GM19438 (cell line): ENCODE results near the gene TMCC2.

ENCODE experiments used
- ATAC-seq: cut with Tn5 transposase; IDR thresholded peaks from one replicate; pipeline ENCODE4 v1.9.1; 2021; ENCODE audit warnings: low read depth; ENCODE audit not compliant: unreplicated experiment

The TMCC2 gene

DNA sequence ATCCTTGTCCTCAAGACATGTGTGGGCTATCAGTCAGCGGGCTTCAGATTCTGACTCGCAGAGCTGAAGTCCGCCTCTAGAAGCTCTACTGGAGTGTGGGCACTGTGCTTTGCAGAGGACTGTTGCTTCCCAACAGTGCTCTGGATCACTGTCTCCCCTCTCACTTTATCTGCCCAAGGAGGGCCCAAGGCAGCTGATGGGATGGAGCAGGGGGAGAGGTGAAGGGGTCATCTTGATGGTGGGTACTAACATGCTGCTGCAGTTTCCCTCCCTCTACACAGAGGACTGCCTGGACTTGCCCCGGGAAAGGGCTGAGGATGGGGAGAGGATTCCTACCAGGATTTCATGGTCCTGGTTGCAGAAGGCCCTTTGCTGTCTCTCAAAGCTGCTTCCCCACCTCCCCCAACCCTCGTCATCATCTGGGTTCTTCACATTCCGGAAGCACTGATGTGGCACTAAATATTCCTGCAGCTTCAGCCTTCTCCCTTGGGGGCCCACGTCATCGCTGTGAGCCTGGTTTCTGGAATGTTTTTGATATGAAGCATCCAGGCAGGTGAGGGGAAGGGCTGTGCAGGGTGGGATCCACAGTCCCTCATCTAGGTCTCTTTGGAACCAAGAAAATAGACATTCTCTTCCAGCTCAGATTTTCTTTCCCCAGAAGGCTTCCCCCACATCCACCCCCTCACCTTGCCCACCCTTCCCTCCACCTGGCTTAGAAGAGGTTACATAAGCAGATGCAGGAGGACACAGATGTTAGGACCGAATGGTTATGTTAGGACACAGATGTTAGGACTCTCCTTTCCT lies 70.6 kb downstream of the TMCC2 start:
- ATAC-seq, result no peak

DNA sequence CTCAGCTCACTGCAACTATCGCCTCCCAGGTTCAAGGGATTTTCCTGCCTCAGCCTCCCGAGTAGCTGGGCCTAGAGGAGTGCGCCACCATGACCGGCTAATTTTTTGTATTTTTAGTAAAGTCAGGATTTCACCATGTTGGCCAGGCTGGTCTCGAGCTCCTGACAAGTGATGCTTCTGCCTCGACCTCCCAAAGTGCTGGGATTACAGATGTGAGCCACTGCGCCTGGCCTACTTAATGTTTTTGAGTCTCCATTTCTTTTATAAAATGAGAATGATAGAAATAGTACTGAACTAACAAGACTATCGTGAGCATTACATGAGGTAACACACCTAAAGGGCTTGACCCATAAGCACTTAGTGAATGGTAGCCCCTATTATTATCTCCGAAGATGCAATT lies 72.4 kb downstream of the TMCC2 start:
- no peak for ATAC-seq

DNA sequence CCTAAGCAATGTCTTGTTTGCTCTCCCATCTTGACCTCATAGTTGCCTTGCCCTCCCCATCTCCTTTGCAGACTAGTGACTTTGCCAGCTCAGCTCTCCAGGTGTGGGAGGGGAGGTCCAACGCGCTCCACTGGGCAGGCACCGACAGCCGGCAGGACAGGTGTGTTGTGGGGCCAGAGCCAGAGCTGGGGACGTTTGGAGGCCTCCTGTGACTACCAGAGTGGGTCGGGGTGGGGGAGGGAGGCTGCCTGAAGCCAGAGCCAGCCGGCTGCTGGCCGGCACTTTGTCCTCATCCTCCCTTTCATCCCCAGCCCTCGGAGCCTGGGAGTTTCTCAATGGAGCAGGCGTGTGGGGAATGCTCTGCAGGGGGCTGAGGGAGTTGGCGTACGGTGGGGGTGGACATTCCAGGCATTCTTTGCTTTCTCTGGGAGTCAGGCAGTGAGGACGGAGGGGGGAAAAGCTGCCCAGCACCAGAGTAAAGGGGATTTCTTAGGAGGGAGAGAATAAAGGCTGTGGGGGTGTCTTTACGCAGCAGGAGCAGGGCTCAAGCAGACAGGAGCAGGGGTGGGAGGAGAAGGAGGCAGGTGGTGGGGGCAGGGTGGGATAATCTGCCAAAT lies 73.6 kb downstream of the TMCC2 start:
- ATAC-seq, result no peak

DNA sequence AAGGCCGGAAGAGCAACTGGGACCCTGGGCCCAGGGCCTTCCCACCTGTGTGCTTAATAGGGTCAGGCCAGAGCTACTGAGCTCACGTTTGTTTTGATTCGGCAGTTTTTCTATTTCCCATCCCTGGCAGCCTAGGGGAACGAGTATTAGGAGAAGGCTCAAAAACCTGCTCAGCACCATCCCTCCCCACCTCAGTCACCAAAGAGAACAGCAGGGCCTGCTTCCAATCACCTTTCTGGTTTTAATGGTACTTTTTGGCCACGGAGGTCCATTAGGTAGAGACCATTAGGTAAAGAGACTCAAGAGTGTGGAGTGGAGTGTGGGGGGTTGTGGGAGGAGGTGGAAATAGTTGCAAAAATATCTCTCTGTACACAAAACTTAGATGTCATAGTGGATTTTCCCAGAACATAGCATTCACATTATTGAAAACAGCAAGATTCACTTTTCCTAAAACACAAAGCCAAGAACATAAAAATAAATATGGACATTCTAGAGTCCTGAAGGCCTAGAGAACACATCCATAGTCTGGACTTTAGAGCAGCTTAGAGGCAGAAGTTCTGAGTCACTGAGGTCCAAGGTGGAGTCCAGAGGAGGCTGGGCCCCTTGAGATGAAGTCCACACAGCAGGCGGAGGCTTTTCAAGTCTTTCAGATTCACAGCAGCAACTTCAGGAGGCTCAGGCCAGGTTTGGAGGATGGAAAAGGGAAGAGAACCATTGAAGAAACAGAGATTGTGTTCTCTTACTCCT lies 74.3 kb downstream of the TMCC2 start:
- ATAC-seq, result no peak

DNA sequence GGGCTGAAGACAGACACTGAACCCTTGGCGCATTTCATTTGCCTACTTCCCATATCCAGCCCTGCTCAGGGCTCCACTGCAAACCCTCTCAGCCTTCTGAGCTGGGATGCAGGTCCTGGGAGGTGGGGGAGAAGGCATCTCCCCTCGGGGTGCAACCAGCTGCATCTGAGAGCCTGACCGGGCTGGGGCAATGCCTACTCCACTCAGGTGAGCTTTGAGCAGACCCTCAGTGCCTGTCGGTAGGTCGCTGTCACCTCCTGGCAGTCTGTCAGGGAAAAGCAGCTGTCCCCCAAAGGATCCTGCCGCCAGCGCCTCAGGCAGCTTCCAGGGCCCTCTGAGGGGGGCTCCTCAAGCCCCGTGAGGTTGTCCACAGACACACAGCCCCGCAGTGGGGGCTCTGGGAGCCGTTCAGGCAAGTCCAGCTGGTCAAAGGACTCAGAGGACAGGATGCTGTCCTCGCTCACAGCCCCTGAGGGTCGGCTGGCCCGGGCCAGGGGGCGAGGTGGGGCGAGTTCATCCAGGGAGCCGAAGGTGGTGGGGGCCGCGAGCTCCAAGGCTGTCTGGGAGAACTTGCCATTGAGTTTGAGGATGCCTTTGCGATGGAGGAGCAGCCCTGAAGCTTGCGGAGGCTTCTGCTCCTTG lies 75.6 kb downstream of the TMCC2 start:
- no peak for ATAC-seq

DNA sequence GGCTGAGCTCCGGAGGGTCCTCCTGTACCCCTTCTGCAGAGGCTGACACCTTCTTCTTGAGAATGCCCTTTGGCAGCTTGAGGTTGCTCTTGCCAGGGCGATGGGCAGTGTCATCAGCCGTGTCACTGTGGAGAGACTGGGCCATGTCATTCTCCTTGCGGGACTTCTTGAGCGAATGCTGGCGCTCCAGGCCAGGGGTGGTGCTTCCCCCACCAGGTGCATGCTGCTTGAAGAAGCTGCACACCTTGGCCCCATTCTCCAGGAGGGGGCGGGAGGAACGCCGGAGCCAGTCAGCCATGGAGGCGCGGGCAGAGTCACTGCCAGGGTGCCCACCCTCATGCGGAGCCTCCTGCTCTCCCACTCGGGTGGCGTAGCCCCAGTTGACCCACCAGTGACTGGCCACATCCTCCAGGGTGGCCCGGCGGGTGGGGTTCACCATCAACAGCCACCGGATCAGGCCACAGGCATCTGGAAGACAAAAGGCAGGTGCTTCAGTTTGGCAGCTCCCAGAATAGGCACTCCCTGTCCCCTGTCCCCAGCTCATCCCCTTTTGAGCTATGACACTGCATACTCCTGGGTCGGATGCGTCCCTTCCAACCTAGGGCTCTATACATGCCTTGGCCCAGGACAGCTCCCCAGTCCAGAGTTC lies 76.4 kb downstream of the TMCC2 start:
- ATAC-seq, result no peak

DNA sequence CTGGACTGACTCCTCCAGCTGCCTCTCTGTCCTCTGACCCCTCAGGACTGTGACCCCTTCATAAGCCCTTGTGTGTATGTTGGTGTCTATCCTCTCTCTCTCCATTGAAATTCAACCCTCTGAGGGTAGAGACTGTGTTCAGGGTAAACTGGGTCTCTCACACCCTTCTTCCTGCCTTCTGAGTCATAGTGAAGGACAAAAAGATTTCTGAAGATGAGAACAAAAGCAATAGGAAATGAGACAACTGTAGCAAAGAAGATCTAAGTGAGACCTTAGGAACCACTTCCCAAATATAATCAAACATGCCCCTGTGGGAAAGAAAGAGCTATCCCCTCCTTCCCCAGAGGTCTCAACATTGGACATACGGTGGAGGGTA lies 76.9 kb downstream of the TMCC2 start:
- ATAC-seq, result no peak

DNA sequence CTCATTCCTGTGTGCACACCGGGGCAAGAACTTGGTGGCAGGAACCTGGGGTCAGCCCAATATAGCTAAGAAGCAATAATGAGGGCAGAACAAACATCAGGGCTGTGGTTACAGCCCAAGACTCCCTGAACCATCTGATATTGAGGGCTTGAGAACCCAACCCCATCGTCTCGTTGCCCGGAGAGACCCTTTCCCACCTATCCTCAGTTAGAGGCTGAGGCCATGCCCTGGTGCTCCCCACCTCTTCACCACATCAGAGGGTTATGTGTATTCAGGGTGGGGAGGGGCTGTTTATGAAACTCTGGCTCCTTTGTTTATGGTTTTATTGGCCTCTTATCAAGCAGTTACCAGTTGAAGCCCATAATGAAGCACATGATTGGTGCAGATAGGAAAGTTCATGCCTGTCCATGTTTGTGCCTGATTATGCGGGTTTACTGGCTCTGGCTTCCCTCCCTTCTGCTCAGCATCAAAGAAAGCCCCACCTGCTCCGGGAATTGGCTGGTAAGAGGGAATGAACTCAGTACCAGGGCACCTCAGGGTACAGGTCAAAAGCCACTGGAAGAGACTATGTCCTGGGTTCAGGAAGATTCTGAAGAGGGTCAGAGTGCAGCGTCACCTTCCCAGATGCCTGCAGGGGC lies 79.3 kb downstream of the TMCC2 start:
- ATAC-seq, result no peak

DNA sequence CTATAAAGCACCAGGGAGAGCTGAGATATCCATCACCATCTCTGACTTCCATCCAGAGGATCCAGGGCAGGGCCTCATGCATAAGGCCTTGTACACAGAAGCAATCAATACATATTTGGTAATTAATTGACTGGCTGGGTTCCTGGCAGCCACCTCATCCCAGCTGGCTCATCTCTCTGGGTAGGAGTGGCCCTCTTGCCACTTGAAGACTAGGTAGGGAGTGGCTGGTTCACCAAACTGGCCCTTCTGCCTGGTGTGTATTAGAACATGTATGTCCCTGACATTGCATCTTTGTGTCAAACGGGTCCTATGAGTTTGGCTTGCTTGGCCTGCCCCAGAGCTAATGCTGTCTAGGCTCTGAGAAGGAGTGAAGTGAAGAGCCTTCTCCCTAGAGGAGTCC lies 82.0 kb downstream of the TMCC2 start:
- no peak for ATAC-seq

DNA sequence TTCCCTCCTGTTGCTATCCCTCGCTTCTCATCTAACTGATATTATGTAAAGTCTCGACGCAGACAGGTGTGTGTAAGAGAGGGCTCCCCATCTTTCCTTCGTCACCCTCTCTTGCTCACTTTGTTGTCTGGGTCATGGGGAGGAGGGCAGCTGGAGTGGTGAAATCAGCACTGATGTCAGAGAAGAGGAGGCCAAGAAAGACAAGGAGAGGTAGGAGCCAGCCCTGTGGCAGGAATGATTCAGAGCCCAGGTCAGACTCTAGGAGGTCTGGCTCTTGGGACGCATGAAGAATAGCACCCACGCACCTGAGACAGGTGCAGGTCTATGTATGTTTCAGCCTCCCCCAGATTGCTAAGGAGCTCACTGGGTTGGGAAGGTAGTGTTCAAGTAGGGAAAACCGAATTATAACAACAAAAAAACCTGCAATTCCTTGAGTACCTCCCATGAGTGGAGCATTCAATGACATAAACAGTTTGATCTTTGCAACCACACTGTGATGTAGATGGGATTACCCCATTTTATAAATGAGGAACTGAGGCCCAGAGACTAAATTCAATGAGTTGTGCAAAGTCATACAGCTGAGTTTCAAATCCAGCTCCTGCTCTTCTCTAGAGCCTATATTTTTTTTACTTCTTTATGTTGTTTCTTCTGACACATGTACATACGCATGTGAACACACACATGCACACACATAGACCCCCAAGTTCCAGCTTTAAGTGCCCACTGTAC lies 83.4 kb downstream of the TMCC2 start:
- ATAC-seq, result no peak

DNA sequence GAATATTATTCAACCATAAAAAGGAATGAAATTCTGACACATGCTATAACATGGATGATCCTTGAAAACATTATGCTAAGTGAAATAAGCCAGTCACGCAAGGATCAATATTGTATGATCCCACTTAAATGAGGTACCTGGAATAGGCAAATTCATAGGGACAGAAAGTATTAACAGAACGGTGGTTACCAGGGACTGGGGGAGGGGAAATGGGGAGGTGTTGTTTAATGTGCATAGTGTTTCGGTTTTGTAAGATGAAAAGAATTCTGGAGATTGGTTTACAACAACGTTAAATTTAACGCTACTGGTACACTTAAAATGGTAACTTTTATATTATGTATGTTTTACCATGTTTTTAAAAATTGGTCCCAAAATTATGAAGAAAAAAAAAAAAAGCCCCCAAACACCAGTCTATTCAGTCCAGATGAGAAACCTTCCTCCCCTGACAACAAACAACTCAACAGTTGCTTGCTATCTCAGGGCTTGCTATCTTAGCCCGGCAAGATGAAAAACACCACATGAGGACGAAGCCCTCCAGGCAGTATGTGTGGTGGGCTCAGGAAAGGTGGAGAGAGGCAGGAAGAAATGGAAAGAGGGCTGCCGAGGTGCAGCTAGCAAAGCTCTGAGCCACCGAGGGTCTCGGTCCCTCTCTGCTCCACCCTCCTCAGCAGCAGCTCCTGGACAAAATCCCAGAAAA lies 85.3 kb downstream of the TMCC2 start:
- no peak for ATAC-seq

DNA sequence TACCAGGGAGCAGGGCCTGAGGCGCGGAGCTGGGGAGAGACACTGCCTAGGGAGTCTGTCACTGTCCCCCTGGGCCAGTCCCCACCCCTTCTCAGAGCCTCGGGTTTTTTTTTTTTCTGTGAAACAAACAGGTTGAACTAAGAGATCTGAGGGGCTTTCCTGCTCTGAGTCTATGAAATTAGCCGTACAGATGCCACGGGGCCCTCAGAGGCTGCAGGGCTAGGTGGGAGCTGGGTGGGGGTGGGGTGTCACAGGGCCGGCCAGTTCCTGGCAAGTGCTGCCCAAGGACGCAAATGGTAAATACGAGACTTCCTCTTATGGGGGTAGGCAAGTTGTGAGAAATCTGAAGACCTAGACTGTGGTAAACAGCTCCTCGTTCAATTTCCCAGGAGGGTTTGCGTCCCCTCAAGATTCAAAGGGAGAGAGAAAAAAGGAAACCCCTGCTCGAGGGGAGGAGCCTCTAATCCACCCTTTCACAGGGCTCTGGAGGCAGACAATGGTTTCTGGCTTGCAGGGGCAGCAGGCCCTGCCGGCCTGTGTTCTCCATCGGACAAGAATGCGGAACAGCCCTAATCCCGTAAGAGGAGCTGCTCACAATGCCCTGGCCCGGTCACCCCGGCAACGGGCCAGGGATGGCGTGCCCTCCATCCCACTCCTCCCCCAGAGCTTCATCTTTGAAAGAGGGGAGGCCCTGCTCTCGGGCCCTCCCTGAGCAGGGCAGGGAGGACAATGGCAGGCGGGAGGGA lies 86.0 kb downstream of the TMCC2 start:
- no peak for ATAC-seq

DNA sequence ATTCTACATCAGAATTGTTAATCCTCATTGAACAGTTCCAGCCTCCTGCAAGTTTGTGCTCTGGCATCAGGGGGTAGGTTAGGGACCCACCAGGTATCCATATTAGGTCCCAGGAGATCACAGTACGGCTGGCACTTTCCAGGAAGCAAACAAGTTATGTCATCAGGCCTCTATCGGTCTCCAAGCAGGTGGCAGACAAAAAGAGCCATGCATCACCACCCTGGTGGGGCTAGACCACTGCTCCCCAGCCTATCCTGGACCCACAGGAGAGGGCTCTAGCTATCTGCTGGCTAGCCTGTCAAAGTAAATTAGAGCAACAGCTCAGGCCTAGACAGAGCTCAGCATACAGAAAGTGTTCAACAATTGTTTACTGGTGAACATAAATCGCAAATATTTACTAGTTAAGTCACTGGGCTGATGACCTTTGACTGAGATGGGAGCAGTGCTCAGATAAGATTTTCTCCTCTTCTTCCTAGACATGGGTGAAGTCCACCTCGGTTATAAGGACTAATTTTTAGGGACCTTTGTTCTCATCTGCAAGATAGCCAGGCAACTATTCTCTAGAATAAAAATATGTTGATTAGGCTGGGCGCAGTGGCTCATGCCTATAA lies 87.4 kb downstream of the TMCC2 start:
- ATAC-seq, result no peak

DNA sequence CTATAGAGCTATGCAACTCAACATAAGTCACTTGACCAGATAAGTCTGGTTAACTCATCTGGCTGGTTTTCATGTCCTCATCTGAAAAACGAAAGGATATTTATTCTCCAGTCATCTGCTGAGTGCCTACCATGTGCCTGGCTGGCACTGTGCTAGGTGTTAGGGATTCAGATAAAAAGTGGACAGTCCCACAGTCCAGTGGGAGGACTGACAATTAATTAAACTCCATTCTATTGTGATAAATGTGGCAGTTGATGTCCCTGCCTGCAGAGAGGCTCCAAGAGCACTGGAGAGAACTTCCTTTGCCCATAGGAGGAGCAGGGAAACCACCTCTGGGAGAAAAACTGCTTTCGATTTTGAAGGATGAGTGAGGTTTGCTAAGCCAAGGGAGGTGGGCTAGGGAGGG lies 88.4 kb downstream of the TMCC2 start:
- ATAC-seq, result no peak

DNA sequence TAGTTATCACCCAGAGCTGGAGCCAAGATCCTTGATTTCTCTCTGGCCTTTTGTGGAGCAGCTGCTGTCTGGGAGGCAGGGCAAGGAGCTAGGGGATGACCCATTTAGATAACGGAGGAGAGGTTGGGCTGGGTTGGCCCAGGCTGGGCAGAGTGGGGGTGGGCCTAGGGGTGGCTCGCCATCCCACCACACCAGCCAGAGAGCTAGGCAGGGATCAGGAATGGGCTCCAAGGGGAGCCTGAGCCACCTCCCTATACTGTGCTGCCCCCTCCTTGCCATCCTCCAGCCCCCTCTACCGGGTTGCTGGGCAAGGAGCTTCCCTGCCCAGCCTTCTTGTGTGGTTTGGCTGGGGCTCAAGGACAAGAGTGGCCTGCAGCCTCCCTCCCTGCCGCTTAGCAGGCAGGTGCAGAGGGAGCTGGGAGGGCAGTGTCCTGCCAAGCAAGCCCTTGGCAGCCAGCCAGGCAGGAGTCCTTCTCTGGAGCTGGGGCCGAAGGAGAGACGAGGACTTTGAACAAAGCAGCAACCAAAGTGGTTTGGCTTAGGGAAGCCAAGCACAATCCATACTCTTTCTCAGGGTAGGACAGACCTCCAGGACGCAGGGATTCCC lies 89.7 kb downstream of the TMCC2 start:
- no peak for ATAC-seq

DNA sequence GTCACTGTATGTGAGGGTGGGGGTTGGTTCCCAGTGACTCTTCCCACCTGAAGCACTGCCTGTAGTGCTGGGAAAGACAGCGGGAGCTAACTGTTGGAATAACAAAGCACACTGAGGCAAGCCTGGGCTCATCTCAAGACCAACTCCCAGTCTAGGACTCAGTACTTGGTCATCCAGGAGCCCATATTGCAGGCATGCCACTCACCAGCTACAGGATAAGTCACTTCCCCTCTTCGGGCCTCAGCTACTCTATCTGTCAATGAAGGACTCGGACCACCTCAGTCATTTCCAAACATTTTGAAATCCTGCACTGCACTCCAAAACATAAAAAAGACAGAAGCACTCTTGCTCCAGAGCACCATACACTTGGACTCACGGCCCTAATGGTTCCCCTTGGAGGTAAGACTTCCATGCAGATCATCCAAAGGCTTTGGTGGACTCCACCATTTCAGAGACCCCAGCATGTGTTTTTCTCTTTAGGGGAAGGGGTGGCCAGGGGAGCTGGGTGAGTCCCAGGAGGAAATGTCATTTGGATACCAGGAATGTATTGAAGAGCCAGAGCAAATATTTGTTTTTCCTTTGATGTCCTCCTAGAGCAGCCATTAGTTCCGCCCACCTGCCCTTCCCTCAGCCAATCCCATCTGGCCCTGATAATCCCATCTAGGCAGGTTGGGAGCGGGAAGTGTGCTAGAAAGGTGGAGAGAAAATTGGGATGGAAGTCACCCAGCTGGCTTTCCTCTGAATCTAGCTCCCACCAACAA lies 90.7 kb downstream of the TMCC2 start:
- ATAC-seq, result no peak
